ELF-1 (cell line): ENCODE data around the gene VAMP7.
"Not testable (repeated sequence)": the region's sequence is repeated elsewhere in the genome, so short reads cannot be mapped to it uniquely, and the experiment has no call there.

Experiments
- DNase-seq: peaks from one replicate; pipeline ENCODE4 v3.0.0-alpha.2; 2016; ENCODE audit warnings: low read depth, low spot score

The VAMP7 gene

DNA sequence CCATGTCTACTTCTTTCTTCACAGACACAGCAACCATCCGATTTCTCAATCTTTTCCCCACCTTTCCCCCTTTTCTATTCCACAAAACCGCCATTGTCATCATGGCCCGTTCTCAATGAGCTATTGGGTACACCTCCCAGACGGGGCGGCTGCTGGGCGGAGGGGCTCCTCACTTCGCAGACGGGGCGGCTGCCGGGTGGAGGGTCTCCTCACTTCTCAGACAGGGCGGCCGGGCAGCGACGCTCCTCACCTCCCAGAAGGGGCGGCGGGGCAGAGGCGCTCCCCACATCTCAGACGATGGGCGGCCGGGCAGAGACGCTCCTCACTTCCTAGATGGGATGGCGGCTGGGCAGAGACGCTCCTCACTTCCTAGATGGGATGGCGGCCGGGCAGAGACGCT is 26.5 kb downstream of the VAMP7 start:
- DNase-seq: not testable (repeated sequence)

- no peak for DNase-seq
Measured at GRCh38 chrX:155923200-155923599, 42.1 kb downstream of the VAMP7 start.

DNA sequence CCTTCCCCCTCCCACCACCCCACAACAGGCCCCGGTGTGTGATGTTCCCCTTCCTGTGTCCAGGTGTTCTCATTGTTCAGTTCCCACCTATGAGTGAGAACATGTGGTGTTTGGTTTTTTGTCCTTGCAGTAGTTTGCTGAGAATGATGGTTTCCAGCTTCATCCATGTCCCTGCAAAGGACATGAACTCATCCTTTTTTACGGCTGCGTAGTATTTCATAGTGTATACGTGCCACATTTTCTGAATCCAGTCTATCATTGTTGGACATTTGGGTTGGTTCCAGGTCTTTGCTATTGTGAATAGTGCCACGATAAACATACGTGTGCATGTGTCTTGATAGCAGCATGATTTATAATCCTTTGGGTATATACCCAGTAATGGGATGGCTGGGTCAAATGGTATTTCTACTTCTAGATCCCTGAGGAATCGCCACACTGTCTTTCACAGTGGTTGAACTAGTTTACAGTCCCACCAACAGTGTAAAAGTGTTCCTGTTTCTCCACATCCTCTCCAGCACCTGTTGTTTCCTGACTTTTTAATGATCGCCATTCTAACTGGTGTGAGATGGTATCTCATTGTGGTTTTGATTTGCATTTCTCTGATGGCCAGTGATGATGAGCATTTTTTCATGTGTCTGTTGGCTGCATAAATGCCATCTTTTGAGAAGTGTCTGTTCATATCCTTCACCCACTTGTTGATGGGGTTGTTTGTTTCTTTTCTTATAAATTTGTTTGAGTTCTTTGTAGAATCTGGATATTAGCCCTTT is 49.9 kb downstream of the VAMP7 start:
- DNase-seq: not testable (repeated sequence)

DNA sequence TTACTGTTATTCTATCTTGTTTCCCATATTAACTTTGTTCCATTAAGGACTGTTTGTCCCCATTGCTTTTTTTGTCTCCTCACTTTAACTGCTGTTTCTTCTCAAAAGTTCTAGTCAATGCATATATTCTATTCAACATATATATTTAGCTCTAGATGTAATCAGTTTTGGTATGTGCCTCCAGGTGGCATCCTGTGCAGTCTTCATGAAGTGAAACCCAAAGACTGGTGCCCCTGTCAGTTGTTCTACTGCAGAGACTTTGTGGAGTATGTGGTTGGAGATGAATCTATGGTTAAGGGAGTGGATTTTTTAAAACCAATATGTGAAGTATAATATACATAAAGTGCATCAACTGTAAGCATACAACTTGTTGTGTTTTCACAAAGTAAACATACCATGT is 57.0 kb downstream of the VAMP7 start:
- no peak for DNase-seq

GRCh38 chrX:155949098-155949497 is 68.0 kb downstream of the VAMP7 start:
- no peak for DNase-seq

- no peak for DNase-seq
Measured at GRCh38 chrX:155951237-155951789, 70.2 kb downstream of the VAMP7 start.

DNA sequence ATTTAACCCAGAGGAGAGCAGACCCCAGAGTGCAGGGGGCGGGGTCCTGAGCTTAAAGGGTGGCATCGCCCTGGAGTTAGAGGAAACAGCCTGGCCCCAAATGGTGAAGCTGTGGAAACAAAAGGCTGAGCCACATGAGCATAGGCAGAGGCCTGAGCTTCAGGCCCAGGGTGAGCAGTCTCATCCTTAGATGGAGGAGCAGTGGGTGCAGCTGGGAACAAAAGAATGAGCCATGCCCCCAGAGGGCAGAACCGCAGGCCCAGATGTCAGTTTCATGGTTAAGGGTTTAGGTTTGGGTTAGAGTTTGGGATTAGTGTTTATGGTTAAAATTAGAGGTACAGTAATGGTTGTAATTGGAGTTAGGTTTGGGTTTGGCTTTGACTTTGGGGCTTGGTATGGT is 71.9 kb downstream of the VAMP7 start:
- DNase-seq: no peak

GRCh38 chrX:155954793-155955192 is 73.6 kb downstream of the VAMP7 start:
- DNase-seq: no peak

- no peak for DNase-seq
Measured at GRCh38 chrX:155956099-155956498, 75.0 kb downstream of the VAMP7 start.

DNA sequence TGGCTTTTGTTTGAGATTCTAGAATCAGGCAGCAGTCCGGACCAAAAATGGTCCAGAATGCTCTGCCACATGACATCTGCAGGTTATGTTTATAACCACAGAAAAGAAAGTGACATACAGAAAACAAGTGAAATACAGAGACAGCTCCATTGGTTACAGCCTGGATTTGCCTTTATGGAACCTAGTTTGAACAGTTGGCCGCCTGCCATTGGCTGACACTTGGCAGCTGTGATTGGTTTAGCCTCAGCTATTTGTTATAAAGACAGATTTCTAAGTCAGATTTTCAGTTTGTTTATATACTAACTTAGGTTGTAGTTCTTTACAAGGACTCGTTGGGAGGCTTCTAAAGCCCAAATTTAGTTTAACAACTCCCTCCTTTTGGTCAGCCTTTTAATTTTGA is 75.5 kb downstream of the VAMP7 start:
- no peak for DNase-seq

DNA sequence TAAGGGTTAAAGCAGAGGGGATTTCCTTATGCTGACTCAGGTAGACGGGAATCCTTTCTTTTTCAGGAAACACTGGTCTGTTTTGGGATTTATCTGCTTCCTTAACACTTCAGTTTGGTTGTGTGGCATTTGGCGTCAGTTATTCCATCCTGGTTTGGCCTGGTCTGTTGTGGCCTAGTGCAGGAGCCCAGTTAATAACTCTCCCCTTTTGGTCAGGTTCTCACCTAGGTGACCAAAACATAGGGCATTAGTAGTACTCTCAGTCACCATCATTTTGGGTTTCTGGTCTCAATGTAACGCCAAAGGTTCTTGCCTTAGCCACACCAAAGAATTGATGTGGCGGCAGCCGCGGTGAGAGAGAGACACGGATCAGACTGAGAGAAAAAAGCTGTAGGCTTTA is 76.7 kb downstream of the VAMP7 start:
- DNase-seq: peak; percentile 50

- peak; percentile 22 for DNase-seq
Measured at GRCh38 chrX:155959018-155959587, 78.0 kb downstream of the VAMP7 start.

DNA sequence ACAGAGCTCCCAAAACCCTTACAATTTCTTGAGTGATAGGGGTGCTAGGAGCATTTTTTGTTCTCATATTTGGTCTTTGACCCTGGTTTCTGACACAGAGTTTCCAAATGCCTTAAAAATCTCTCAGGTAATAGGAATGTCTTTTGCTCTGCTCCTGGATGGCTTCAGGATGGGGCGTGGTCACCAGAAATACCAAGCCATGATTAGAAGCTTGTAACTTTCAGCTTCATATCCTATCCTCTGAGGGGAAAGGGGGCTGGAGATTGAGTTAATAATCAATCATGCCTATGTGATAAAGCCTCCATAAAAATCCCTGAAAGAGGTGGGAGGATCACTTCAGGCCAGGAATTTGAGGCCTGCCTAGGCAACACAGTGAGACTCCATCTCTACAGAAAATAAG is 81.8 kb downstream of the VAMP7 start:
- no peak for DNase-seq

DNA sequence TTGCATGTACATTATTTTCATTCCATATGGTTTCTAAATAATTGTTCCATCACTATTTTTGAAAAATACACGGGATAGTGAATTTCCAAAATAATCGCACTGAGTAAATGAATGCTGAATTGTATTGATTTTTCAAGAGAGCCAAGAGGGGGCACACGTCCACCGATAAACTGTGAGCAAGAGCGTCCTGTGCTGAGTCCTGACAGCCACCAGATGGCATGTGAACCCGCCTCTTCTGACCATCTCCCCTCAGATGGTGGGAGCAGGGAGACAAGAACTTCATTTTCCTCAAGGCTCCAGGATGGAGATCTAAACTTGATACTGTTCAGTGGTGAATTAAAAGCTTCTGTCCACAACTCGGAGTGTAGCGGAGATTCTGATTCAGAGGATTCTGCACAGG is 85.7 kb downstream of the VAMP7 start:
- DNase-seq: peak; percentile 41

- no peak for DNase-seq
Measured at GRCh38 chrX:155967653-155968325, 86.6 kb downstream of the VAMP7 start.

- DNase-seq: no peak
Measured at GRCh38 chrX:155968326-155968661, 87.1 kb downstream of the VAMP7 start.

DNA sequence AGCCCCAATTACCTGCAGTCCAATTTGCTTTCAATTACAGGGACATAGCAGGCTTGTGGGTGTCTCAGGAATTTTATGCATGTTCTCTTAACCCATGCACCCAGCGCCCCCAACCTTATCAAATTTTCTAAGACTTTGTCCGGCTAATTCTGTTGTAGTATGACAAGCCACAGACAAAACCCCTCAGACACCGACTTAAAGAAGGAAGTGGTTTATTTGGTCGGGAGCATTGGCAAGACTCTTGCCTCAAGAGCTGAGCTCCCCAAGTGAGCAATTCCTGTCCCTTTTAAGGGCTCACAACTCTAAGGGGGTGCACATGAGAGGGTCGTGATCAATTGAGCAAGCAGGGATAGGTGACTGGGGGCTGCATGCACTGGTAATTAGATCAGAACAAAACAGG is 87.6 kb downstream of the VAMP7 start:
- DNase-seq: no peak

DNA sequence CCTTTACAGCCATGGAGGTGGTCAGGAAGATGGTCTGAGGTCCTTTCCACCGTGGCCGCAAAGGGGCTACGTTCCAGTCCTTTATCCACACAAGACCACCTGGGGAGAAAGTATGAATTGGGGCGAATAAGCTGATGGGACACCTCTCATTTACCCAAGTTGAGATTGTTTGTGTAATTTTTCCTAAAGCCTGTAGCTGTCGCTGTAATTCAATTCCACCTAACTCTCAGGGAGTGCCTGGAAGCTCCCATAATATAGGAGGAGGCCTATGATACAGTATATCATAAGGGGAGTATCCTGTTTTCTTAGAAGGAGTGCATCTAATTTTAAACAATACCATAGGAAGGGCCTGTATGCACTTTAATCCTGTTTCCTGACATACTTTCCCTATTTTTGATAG is 90.5 kb downstream of the VAMP7 start:
- not testable (repeated sequence) for DNase-seq

- DNase-seq: not testable (repeated sequence)
Measured at GRCh38 chrX:155972241-155972640, 91.1 kb downstream of the VAMP7 start.

DNA sequence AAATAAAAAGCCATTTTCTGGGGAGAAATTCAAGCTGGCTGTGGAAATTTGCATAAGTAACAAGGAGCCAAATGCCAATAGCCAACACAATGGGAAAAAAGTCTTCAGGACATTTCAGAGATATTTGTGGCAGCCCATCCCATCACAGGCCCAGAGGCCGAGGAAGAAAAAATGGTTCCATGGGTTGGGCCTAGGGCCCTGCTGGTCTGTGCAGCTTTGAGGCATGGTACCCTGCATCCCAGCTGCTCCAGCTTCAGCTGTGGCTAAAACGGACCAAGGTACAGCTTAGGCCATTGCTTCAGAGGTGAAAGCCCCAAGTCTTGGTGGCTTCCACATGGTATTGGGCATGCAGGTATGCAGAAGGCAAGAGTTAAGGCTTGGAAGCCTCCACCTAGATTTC is 102.2 kb downstream of the VAMP7 start:
- no peak for DNase-seq

DNA sequence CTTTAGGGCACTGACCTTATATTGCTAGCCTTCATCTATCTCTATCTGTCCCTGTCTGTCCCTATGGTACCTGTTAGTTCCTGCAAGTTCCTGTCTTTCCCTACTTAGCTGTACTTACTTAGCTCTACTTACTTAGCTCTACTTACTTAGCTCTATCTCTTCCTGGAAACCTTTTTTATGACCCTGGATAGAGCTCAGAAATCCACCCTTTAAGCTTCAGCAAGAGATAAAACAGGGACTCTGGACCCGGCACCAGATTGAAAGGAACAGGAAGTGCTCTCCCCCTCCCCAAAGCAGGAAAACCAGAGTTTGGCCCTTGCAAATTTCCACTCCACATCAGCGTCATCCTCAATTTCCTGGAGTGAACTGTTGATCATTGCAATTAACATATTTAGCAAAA is 104.1 kb downstream of the VAMP7 start:
- no peak for DNase-seq

DNA sequence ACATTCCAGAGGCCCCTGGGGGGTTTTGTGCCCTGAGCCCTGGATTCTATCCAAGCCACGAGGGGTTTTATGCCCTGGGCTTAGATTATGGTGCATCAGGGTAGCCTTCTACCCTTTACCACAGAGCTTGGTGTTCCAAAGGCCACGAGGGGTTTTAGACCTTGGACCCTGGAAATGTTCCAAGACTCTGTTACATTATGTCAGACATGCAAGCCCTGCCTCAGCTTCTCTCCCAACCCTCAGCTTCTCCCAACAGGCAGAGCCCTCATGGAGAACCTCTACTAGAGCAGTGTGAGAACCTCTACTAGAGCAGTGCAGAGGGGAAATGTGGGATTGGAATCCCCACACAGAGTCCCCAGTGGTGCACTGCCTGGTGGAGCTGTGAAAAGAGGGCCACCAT is 105.8 kb downstream of the VAMP7 start:
- DNase-seq: not testable (repeated sequence)

GRCh38 chrX:155988859-155989258 is 107.7 kb downstream of the VAMP7 start:
- no peak for DNase-seq
